ENCODE results near the gene ARHGEF37.
"Not testable (repeated sequence)": the region's sequence is repeated elsewhere in the genome, so short reads cannot be mapped to it uniquely, and the experiment has no call there.

Gene ARHGEF37, protein sequence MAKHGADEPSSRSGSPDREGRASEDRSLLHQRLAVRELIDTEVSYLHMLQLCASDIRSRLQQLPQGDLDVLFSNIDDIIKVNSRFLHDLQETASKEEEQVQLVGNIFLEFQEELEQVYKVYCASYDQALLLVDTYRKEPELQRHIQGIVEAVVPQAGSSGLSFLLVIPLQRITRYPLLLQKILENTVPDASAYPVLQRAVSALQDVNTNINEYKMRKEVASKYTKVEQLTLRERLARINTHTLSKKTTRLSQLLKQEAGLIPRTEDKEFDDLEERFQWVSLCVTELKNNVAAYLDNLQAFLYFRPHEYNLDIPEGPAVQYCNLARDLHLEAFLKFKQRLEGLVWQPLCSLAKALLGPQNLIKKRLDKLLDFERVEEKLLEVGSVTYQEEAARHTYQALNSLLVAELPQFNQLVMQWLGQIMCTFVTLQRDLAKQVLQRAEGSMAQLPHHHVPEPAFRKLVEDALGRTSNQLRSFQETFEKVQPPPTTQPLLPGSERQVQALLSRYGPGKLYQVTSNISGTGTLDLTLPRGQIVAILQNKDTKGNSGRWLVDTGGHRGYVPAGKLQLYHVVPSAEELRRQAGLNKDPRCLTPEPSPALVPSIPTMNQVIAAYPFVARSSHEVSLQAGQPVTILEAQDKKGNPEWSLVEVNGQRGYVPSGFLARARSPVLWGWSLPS

DNA sequence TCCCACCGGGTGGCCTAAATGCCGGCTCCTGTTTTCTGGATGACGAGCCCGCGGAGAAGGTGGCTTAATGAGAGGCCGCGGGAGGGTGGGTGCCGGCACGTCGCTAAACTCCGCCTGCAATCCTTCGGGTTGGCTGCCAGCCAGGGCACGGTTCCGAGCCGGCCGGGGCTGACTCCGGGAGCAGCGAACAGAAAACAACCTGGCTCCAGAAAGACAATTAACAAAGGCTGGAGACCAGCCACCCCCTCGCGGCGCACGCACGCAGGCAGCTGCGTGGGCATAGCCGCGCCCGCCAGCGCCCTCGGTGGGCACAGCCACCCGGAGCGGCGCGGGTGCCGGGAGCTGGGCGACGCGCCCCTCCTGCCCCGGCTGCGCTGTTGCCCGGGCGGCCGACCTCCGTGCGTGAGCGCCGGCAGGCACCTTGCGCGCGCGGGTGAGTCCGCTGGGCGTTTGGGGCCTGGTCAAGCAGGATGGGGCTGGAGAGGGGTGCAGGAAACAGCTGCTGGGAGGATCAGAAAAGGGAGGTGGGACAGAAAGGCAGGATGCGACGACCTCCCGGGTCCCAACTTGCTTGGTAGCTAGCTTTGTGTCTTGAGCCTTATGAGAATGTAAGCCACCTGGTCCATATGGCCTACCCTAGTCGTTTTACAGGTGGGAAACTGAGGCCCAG is at the start of gene ARHGEF37:
Gene ARHGEF37 (plus strand): TSS at position 307 of the 670 bp plus-strand sequence. CDS start 16,272 bp downstream, outside the sequence.
- DNase-seq (ENCODE audit: low spot score) (peak; percentile 78), FAIRE-seq (no peak)

DNA sequence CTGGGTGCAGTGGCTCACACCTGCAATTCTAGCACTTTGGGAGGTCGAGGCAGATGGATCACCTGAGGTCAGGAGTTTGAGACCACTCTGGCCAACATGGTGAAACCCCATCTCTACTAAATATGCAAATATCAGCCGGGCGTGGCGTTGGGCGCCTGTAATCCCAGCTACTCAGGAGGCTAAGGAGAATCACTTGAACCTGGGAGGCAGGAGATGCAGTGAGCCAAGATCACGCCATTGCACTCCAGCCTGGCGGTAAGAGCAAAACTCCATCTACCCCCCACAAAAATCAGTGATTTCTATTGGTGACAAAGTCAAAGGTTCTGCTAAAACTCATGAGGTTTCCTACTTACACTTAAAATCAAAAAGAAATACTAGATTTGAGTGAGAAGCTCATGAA is 48.9 kb upstream of the ARHGEF37 start:
- FAIRE-seq (no peak), DNase-seq (ENCODE audit: low spot score) (no peak)

DNA sequence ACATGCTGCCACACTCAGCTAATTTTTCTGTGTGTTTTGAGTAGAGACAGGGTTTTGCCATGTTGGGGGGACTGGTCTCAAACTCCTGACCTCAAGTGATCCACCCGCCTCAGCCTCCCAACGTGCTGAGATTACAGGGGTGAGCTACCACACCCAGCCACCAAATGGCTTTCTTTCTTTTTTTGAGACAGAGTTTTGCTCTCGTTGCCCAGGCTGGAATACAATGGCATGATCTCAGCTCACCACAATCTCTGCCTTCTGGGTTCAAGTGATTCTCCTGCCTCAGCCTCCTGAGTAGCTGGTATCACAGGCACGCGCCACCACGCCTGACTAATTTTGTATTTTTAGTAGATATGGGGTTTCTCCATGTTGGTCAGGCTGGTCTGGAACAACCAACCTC is 45.5 kb upstream of the ARHGEF37 start:
- DNase-seq (ENCODE audit: low spot score); FAIRE-seq: not testable (repeated sequence)

DNA sequence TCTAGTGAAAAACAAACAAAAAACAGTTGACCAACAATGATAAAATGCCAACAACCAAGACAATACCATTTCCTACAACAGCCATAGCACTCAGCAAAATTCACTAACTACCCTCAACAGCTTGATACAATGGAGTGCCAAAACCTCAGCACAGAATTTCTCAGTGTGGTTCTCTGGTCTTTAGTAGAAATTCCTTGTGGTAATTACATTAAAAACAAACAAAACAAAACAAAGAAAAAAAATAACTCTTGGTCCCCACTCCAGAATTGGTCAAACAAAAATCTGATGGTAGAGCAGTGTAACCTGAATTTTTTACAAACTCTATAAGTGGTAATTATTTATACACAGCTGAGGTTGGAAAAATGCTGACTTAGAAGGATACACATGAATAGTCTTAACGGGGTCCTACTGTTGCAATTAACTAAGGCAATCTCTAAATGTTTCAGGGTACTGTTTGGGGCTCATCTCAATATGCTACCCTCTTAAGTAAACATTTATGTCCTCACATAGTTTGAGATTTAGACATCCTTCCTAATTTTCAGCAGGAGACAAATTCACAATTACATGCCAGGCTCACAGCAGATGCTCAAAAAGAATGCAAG is 43.8 kb upstream of the ARHGEF37 start:
- DNase-seq (ENCODE audit: low spot score) (no peak), FAIRE-seq (no peak)

DNA sequence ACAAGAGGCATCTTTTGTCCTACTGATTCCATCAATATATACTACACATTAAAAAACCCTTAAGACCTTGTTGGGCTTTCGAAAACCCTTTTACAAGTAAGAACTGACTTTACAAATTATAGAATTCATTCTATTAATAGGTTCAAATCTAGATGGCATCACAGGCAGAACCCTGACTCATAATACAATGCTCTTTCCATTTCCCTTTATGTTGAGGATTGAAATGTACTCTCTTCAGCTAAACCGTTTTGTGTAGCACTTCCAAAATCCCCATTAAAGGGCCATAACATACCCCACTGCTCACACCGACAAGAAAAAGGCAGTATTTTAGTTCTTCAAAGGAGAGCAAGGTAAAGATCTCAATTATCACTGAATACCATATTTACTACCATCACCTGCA is 41.2 kb upstream of the ARHGEF37 start:
- FAIRE-seq: no peak
- DNase-seq (ENCODE audit: low spot score): no peak

DNA sequence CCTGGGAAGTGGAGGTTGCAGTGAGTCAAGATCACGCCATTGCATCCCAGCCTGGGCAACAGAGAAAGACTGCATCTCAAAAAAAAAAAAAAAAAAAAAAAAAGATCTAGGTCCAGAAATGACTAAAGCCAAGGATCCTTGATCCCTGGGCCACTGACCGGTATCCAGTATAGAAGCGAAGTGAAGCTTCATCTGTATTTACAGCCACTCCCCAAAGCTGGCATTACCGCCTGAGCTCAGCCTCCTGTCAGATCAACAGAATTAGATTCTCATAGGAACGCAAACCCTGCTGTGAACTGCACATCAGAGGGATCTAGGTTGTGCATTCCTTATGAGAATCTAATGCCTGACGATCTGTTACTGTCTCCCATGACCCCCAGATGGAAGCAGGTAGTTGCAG is 39.4 kb upstream of the ARHGEF37 start:
- DNase-seq (ENCODE audit: low spot score) (no peak), FAIRE-seq (no peak)

DNA sequence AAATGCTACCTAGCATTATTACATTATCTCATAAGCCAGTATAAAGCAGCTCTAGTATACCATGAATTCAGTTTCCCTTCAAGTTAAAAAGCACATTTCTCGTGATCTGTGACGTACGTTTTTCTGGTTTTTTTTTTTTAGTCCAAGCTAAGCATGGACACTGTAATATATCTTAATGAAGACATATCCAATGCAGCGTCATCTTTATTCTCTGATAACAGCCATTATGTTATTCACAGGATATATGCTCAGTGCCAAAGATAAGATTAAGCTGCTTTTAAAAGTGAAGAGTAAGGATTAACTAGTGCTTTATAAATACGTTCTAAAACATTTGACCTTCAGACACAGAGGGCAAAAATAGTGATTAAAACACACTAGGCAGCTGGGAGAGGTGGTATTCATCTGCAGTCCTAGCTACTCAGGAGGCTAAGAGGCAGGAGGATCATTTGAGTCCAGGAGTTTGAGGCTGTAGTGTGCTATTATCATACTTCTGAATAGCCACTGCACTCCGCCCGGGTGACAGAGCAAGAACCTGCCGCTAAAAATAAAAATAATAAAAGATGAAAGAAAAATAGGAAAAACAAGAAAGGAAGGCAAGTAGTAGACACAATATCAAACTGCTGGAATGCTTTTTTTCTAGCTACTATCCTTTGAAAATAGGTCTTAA is 37.8 kb upstream of the ARHGEF37 start:
- no peak for FAIRE-seq
- DNase-seq (ENCODE audit: low spot score): no peak

DNA sequence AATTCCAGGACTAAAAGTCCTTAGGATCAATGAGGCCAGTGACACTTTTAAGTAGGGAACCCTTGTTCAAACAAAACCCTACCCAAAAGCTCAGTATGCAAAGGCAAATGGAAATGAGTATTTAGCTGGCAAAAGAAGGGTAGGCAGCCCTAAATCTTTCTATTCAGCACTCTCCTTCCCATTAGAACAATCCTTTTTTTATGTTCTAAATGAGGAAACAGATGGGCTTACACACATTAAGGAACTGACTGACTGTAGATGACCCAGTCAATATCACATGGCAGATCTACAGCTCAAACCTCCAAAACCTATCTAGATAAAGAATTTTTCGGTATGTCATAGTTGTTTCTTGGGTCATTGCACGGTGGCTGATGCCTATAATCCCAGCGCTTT is 37.3 kb upstream of the ARHGEF37 start:
- DNase-seq (ENCODE audit: low spot score) (no peak), FAIRE-seq (no peak)

DNA sequence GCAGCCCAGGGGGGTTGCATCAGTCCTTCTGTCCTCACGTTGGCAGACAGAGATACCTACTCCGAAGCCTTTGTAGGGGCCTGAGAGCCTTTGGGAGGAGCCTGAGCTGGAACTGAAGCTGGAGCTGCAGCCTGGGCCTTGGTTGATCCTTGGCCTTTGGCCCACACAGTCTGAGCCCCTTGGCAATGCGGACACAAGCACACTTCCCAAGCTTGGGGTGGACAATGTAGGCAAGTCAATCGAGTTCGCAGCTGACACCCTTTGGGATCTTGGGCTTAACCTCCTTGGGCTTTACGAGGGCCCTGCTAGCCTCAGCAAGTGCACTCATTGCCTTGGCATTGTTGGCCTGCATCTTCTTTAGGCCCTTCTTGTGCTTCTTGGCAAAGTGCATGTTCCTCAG is 36.0 kb upstream of the ARHGEF37 start:
- DNase-seq (ENCODE audit: low spot score) (no peak), FAIRE-seq (no peak)

DNA sequence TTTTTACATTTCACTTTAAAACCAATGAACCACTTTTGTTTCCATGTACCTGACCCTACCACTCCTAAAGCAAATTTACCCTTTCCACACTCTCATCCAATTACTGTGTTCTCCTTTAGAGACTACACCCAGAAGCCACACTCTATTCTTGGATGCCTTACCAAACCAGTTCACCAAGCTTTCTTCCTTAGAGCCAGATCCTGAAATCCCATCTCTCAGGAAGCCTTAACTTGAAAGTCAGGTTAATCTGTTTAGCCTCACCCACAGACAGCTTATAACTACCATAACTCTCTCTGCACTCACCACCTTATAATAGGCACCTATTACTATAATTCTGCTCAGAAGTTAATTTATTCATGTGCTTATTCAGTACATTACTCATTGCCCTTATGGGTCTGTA is 34.3 kb upstream of the ARHGEF37 start:
- FAIRE-seq (no peak), DNase-seq (ENCODE audit: low spot score) (no peak)

DNA sequence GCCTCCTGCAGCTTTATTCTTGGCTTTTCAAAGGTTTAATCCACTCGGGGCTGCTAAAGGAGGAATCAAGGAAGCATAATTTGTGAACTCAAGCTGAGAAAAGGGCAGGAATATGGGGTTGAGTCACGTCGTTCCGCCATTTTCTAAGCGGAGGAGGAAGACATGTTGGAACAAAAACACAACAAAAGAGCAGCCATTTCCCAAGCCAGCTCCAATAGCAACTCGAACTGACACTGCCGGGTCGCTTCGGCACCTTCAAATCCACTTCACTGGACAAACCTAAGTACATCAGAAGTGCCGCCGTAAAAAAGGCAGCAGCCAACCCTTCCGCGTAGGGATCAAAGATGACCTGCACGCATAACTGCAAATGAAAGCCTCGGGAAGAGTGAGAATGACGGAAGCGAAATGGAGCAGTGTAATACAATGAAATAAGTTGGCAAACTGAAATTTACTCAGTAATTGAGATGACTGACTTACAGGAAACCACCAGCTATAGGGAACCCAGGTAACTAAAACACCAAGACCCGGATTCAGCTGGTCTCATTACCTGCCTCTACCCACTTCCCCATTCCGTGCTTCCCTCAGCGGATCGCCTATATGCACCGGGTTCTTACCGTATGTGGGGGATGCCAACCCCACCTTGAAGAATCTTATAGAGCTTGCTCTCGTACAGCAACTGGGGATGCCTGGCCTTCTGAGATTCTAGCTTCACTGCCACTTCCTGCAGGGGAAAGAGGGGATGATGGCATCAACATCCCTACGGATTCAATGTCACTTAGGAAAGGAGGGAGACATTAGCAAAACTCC is 31.6 kb upstream of the ARHGEF37 start:
- no peak for FAIRE-seq
- DNase-seq (ENCODE audit: low spot score): peak; percentile 15

DNA sequence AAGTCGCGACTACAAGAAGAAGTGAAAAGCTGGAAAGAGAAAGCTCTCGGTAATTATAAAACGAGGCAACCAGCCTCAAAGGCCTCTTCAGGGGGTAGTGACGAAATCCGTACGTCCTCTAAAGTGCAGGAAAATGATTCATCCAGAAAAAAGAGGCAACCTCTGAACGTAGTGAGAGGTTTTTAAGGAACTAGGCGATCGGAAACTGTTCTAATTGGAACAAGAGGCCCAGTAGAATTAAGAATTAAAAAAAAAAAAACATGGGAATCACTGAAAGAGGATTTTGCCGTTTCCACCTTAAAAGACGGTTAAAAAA is 31.1 kb upstream of the ARHGEF37 start:
- no peak for FAIRE-seq
- no peak for DNase-seq (ENCODE audit: low spot score)

DNA sequence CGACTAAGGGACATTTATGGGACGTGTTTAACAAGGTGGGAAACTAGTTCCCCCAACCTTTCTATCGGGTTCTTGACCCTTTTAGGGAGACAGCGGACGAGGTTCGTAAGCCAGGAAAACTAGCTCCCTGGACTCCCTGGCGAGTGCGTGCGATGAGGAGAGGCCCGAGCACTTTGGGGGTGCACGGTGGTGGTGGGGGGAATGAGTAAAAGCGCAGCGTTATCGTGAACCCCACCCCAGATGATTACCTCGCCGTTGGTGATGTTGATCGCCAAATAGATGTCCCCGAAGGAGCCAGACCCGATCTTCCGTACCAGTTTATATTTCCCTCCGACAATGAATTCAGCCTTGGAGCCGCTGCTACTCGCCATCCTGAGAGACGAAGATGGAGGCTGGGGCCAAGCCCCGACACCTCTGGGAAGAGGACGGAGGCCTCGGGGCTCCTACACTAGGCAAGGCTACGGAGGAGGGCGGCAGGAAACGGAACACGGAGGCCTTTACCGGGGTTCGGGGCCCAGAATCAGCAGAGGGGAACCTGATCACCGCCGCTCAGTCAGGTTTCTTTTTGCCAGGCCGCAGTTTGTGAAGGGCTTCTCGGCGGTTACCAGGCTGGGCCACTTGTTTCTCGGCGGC is 30.6 kb upstream of the ARHGEF37 start:
- DNase-seq (ENCODE audit: low spot score): peak; percentile 4
- no peak for FAIRE-seq

DNA sequence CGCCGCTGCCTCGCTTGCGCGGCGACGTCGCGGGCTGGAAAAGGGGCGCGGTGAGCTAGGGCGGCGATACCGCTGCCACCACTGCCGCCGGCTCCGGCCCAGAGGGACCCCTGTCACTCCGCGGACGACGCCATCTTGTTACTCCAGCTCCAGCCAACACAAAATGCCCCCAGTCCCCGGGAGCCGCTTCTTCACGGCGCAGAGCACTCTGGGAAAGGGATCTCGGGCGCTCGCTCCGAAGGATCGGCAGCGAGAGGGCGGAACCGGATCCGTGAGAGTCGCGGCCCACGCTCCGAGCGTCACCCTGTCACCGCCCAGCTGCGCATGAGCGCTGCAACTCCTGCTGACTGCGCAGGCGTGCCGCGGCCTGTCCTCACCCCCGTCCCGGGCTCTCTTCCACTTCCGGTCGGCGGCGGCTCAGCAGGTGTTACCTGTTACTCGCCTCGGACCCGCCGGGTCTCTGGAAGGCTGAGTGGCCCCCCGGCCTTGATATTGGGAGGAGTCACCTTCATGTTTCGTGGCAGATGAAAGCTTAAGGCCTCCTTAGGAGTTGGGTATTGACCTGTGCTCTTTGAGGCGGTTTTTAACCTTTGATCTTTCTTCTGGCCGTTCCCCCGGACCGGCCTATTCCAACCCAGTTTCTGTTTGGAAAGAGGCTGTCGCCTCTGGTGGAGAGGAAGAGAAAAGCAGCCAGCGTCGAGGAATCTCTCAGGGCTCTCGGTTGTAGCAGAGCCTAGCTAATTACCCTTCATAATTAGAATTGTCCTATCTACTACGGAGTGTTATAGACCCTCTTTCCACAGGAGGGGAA is 29.9 kb upstream of the ARHGEF37 start, which contains the start of gene CSNK1A1:
Gene CSNK1A1 (minus strand): TSS at position 213 of the 811 bp plus-strand sequence. CDS start 475 bp downstream, outside the sequence.
- DNase-seq (ENCODE audit: low spot score) (peak; percentile 100), FAIRE-seq (no peak)

DNA sequence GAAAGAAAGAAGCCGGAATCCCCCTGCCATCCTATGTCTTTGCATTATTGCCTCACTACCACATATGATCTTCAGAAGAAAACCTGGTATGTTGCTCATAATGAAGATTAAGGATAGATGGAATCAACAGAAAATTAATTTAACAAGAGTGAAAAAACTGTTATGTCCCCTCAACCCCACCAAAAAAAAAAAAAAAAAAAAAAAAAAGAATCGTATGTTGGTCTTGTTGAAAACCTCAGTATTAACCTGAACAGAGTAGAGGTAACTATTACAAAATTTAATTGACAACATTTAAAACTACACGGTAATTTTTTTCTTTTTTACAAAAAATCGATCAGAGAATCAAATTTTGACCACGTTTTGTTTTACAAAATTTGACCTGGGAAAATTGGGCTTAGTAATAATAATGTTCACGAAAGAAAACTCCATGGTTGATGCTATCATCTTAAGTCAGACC is 29.2 kb upstream of the ARHGEF37 start:
- DNase-seq (ENCODE audit: low spot score) (no peak), FAIRE-seq (no peak)

DNA sequence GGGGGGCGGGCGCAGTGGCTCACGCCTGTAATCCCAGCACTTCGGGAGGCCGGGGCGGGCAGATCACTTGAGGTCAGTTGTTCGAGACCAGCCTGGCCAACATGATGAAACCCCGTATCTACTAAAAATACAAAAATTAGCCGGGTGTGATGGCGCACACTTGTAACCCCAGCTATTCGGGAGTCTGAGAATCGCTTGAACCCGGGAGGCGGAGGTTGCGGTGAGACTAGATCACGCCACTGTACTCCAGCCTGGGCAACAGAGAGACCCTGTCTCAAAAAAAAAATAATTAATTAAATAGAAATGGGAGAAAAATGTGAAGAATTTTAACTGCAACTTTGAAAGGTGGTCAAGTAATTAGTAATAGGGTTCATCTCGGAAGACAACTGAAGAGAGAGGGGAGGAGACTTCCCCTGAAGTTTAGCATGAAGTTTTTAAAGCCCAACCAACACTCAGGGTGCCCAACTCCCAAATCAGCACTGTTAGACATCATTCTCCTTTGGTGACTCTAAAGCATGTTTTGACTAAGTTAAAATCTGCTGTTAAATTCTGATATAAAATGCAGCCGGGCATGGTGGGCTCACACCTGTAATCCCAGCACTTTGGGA is 28.6 kb upstream of the ARHGEF37 start:
- DNase-seq (ENCODE audit: low spot score) (no peak), FAIRE-seq (no peak)

DNA sequence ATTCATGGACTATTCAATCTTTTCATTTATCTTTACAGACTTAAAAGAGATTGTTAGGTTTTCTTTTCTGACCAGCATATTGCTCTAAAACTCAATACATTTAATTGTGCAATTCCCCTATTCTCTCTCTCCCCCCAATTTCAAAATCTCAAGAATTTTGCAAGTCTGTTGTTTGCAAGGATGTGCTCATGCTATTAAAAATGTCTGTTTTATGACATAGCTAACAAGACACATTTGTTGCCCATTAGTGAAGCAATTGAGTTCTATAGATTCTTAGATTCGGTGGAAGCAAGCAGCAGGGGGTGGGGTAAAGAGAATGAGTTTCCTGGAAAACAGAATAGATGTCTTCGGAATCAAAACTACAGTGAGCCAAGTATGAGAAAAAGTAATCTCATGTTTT is 21.6 kb upstream of the ARHGEF37 start:
- DNase-seq (ENCODE audit: low spot score) (no peak), FAIRE-seq (no peak)

DNA sequence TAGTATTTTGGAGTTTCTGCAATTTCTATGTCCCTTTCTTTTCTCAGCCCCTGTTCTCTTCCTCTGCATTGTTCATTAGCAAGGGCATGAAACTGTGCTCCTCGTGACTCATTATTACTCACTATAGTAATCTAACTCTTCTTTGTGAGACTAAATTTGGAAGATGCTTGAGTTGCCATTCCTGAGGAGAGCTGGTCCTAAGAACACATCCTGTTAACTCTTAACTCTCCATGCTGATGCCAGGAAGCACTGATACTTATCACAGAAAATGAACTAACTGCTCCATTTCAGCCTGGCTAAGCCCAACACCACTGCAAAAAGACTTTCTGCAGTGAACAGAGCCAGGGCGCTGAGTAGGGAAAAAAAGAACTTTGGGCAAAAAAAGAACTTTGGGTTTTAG is 19.4 kb upstream of the ARHGEF37 start:
- DNase-seq (ENCODE audit: low spot score) (peak; percentile 83), FAIRE-seq (peak; percentile 55)

DNA sequence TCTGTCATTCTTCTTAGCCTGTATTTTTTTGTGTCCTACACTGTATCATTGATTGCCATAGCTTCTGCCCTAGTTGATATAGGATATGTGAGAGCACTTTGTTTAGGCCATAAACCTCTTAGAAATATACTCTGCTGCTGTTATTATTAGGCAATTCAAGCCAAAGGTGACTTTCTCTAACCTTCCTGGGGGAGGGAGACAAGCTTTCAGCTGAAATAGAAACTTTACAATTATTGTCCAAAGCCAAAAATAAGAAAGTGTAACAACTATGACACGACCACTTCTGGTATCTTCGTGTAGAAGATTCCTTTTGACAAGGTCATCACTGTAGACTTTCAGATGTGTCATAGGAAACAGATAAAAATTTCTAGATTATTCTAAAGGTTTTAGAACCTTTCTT is 17.8 kb upstream of the ARHGEF37 start:
- no peak for FAIRE-seq
- DNase-seq (ENCODE audit: low spot score): no peak

All from urothelium cell line (cell line).